ENCODE results near the gene HNF1A. TPM values are rescaled to one million over a fixed set of nuclear protein-coding genes. Genes with fewer than 3 reads are reported as not detected.

The HNF1A gene
- total RNA-seq, 3 donors from 2014 or later = 0.29 to 0.33 TPM; not detected in 1

DNA sequence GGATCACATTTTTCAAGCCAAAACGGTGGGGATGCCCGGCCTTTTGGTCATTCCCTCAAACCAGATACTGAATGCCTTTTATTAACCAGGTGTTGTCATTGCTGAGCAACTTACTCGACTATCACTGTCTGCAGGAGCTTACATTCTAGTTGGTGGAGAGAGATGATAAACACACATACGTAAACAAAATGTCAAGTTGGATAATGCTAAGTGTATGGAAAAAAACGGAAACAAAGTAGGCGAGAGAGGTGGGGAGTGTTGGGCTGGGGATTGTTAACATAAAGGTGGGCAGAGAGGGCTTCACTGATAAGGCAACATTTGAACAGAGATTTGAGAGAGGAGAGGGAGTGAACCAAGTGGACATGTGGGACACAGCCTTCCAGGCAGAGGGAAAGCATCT is 33.5 kb downstream of the HNF1A start:
- DNase-seq (ENCODE audit: low spot score in 2 of 2) = no peak
- Histone ChIP-seq H3K4me1 (peaks cover 0 to 7% of the 10 kb centered on the region in 2 donors), H3K36me3 (no peaks in the 10 kb centered on the region), H3K27me3 (no peaks in the 10 kb centered on the region), H3K9me3 (no peaks in the 10 kb centered on the region), H3K4me3 (no peak overlapping the region), H3K27ac (no peak overlapping the region)
- TF ChIP-seq POLR2AphosphoS5 (IDR thresholded peaks at IDR 0.05) (no peak), POLR2A (IDR thresholded peaks at IDR 0.05) (no peak)
- TF ChIP-seq, protein P1, sequence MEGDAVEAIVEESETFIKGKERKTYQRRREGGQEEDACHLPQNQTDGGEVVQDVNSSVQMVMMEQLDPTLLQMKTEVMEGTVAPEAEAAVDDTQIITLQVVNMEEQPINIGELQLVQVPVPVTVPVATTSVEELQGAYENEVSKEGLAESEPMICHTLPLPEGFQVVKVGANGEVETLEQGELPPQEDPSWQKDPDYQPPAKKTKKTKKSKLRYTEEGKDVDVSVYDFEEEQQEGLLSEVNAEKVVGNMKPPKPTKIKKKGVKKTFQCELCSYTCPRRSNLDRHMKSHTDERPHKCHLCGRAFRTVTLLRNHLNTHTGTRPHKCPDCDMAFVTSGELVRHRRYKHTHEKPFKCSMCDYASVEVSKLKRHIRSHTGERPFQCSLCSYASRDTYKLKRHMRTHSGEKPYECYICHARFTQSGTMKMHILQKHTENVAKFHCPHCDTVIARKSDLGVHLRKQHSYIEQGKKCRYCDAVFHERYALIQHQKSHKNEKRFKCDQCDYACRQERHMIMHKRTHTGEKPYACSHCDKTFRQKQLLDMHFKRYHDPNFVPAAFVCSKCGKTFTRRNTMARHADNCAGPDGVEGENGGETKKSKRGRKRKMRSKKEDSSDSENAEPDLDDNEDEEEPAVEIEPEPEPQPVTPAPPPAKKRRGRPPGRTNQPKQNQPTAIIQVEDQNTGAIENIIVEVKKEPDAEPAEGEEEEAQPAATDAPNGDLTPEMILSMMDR (IDR thresholded peaks at IDR 0.05) = no peak
- intact Hi-C loops (cut with DNase I; ENCODE audit: low total_unique reads) = no loop called here

- no peak for TF ChIP-seq POLR2A (IDR thresholded peaks at IDR 0.05)
- TF ChIP-seq POLR2AphosphoS5 (IDR thresholded peaks at IDR 0.05) = no peak
- TF ChIP-seq, protein P1 (IDR thresholded peaks at IDR 0.05) = no peak
- intact Hi-C loops (cut with DNase I; ENCODE audit: low total_unique reads) = no loop called here
These were observed 35.4 kb downstream of the HNF1A start for GRCh38 chr12:121013715-121014114.

DNA sequence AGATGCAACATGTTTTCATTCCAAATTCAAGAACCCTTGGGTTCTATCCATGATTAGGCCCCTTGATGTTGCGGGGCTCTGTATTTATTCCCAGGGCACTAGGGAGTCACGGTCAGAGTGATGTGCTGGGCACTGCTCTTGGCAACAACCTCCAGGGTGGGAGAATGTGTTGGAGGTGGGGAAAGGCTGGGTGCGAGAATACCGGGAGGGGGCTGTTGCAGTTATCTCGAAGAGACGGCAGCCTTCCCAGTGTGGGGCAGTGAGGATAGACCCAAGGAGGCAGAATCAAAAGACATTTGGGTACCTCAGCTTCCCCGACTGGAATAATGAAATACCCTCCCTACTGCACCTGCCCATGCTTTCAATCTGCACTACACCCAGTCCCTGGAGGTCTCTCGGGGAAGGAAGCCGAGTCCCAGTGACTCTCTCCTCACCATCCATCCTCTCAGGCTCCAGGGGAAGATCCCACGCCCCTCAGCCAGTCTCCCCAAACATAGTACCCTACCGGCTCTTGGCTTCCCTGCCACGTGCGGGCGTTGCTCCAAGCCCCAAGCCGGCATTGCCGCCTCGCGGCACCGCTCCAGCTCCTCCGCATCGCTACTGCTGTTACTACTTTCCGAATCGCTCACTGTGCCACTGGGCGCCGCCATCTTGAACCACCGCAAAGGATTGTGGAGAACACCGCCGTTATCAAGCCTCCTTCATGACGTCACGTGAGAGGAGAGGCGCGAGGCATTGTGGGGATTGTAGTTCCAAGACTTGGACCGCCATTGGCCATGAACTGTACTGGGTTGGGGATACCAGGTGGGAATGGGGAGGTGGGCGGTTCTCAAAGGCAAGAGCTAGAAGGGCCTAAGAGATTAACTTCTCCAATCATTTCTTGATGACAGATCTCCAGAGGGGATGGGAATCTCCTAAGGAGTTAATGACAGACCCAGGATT is 37.8 kb downstream of the HNF1A start, which contains the start of gene C12orf43:
TSS of gene C12orf43 (minus strand) at position 663 of the 942 bp plus-strand sequence. CDS start at position 650, 13 bp downstream.
- peak within 1 kb of the TSS; percentile 82 to 83 for H3K27ac ChIP-seq
- H3K27me3 ChIP-seq = no peaks in the 10 kb centered on the region
- intact Hi-C loops (cut with DNase I; ENCODE audit: low total_unique reads) = no loop called here
- H3K4me3 ChIP-seq = peak within 1 kb of the TSS; percentile 73 to 91 (median 78)
- H3K9me3 ChIP-seq = no peaks in the 10 kb centered on the region
- no peaks in the 10 kb centered on the region for H3K36me3 ChIP-seq
- peak; percentile 89 to 90 for DNase-seq (ENCODE audit: low spot score in 2 of 2)
- TF ChIP-seq POLR2A (IDR thresholded peaks at IDR 0.05) (peak; percentile 20), POLR2AphosphoS5 (IDR thresholded peaks at IDR 0.05) (peak; percentile 73 to 90 (median 83))
- TF ChIP-seq, protein P1 (IDR thresholded peaks at IDR 0.05) = no peak
- H3K4me1 ChIP-seq = peaks cover 0 to 7% of the 10 kb centered on the region in 2 donors

More at GRCh38 chr12:121013715-121014114, 35.4 kb downstream of the HNF1A start:
- Histone ChIP-seq H3K27me3 (no peaks in the 10 kb centered on the region), H3K36me3 (no peaks in the 10 kb centered on the region), H3K4me3 (no peak overlapping the region), H3K4me1 (peaks cover 0 to 7% of the 10 kb centered on the region in 2 donors), H3K9me3 (no peaks in the 10 kb centered on the region), H3K27ac (no peak overlapping the region)
- DNase-seq (ENCODE audit: low spot score in 2 of 2) = no peak

DNA sequence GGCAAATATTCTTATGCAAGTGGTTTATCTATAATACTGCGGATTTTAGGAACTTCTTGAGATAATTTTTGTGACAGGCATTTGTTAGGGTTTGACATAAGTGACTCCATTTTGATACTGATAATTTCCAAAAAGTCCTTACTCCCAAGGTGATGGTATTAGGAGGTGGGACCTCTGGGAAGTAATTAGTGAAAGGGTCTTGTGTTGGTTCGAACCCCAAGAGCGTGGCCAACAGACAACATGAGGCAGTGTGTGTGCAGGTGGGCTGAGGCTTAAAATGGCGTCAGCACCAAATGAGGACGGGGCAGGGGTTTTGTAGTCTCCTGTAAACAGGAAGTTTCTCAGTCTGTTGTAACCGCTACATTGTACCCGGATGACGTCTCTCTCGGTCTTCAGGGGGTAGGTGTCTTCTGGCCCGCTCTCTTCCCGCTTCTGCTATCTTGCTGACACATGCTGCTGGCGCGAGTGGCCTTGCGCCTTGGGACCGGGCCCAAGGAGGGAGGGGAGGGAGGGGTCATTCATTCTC is 39.7 kb downstream of the HNF1A start:
- no peak for DNase-seq (ENCODE audit: low spot score in 2 of 2)
- Histone ChIP-seq H3K27me3 (no peaks in the 10 kb centered on the region), H3K4me1 (peaks cover 0 to 7% of the 10 kb centered on the region in 2 donors), H3K27ac (no peak overlapping the region), H3K9me3 (no peaks in the 10 kb centered on the region), H3K4me3 (no peak overlapping the region), H3K36me3 (no peaks in the 10 kb centered on the region)
- TF ChIP-seq, protein P1 (IDR thresholded peaks at IDR 0.05) = no peak
- TF ChIP-seq POLR2A (IDR thresholded peaks at IDR 0.05) = no peak
- intact Hi-C loops (cut with DNase I; ENCODE audit: low total_unique reads) = no loop called here
